ENCODE results near the gene SLIT3.

GRCh38 chr5:168848569-168848968, 452.4 kb downstream of the SLIT3 start:
- no peak for TF ChIP-seq POLR2A (IDR thresholded peaks at IDR 0.05)
- TF ChIP-seq, protein P1, sequence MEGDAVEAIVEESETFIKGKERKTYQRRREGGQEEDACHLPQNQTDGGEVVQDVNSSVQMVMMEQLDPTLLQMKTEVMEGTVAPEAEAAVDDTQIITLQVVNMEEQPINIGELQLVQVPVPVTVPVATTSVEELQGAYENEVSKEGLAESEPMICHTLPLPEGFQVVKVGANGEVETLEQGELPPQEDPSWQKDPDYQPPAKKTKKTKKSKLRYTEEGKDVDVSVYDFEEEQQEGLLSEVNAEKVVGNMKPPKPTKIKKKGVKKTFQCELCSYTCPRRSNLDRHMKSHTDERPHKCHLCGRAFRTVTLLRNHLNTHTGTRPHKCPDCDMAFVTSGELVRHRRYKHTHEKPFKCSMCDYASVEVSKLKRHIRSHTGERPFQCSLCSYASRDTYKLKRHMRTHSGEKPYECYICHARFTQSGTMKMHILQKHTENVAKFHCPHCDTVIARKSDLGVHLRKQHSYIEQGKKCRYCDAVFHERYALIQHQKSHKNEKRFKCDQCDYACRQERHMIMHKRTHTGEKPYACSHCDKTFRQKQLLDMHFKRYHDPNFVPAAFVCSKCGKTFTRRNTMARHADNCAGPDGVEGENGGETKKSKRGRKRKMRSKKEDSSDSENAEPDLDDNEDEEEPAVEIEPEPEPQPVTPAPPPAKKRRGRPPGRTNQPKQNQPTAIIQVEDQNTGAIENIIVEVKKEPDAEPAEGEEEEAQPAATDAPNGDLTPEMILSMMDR (IDR thresholded peaks at IDR 0.05): no peak

Measured in suprapubic skin (tissue), 3 donors.